UCSD-AML1 (cell line): ENCODE measurements around the gene IL1RAP.

ENCODE experiments used
- DNase-seq: peaks from one replicate; lab custom pipeline; 2025; ENCODE audit not compliant: unreplicated experiment; lab: John Stamatoyannopoulos, UW

Gene IL1RAP

DNA sequence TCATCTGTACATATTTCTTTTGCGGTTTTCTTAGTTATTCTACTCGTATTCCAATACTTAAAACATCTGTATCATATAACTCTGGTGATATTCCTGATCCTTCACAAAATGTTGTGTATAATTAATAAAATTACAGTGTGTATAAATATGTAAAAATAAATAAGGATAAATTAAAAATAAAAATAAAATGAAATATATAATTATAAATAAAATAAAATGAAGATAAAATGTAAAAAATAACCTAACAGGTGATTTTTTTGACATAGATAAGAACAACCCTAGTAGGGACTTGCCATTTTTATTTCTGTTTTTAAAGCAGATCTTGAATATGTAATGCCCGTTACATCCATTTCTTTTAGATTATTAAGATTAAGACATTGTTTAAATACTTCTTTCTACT is 25.6 kb downstream of the IL1RAP start:
- no peak for DNase-seq

DNA sequence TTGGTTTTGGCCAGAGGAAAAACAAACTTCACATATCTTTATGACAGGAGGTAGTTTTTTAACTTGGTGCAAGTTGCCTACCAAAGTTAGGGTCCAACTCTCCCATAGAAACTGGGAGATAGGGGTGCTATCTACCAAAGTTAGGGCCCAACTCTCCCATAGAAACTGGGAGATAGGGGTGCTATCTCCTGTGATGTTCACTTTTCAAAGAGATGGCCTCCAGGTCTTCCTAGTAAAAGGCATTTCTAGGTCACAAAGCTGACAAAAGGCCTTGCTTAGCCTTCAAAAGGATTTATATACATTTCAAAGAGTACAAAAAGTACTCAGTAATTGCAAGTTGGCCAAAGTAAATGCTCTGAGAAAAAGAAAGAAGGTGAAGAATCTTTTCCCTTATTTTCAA is 27.1 kb downstream of the IL1RAP start:
- no peak for DNase-seq

DNA sequence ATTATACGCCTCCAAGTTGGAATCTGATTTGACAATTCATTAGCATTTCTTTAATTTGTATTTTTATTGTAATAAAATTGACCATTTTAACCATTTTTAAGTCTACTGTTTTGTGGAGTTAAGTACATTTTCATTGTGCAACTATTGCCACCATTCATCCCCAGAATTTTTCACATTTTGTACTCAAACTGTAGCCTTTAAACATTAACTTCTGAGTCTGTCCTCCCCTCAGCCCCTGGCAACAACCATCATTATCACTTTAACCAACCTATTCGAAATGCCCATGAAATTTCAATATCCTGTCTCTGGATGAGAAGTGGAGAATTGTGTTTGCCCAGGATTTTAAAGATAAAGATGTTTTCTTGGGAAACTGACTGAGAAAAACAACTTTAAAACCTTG is 27.7 kb downstream of the IL1RAP start:
- no peak for DNase-seq

DNA sequence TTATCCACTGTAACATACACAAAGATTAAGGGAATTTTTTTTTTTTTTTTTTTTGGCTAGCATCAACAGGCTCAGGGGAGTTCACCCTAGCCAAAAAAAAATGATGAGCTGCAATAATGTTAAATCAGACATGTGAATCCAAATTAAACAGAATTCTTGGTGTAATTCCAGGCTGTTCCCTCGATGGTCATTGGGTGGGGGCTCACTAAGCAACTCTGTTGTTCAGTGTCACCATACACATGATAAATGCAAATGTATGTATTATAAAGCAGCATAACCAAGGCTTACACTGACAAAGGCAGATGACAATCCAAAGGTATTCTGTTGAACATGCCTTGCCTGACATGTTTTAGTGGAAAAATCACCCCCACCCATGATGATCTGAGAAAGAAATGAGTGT is 29.0 kb downstream of the IL1RAP start:
- DNase-seq = no peak

DNA sequence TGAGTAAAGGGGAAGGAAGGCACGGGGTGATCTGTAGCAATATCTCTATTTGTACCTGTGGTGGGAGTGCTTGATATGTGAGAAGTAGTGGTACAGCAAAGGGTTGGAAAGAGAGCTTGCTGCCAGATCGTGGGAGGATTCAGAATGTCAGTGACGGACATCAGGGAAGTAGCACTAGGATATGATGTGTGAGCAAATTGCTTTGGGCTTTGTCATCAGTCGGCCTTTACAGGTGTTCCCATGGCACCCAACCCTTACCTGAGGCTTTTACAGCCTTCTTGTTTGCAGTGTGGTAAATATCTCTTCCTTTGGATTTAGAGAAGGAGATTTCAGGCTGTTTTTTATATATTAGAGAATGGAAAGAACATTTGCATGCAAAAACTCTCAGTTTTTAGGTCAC is 29.8 kb downstream of the IL1RAP start:
- no peak for DNase-seq

DNA sequence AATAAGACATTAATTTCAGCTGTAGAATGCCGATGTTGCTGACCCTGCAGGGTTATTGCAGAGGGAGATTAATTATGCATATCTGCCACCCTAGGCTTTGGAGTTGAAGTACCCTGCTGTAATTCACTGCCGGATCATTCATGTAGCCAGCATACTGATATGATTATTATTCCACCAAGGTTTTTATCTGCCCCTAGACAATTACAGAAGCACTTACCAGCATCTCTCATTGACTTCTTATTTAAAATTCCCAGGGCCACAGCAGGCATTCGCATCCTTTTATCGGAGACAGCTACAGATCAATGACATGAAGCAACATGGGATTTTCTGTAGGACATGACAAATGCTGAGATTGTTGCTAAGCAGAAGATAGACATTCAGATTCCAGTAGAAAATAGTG is 31.3 kb downstream of the IL1RAP start:
- DNase-seq = no peak

DNA sequence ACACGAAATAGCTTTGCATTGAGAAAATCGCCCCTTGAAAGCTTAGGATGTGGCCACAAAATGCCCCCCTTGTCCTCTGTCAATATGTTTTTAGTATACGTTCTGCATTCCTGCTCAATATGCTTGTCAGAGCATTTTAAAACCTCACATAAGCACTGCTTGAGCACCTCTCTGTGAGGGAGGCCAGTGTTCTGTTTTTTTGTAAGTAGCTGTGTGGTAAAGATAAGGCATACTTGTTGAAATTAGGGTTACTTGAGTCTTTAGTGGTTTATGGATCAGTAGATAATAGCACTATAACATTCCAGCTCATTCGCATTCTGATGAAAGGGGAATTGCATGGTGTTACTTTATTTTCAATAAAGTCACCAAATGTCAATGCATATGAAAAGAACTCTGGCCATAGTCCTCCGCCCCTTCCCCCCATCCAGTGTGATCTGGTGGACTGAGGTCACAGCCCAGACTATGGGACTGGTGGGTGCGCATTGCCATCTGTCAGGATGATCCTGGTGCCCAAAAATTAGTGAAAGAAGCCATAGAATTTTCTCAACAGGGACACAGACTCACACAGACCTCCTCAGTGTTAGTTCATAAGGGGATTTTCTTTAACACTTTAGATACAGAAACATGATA is 33.1 kb downstream of the IL1RAP start:
- peak; percentile 25 for DNase-seq

DNA sequence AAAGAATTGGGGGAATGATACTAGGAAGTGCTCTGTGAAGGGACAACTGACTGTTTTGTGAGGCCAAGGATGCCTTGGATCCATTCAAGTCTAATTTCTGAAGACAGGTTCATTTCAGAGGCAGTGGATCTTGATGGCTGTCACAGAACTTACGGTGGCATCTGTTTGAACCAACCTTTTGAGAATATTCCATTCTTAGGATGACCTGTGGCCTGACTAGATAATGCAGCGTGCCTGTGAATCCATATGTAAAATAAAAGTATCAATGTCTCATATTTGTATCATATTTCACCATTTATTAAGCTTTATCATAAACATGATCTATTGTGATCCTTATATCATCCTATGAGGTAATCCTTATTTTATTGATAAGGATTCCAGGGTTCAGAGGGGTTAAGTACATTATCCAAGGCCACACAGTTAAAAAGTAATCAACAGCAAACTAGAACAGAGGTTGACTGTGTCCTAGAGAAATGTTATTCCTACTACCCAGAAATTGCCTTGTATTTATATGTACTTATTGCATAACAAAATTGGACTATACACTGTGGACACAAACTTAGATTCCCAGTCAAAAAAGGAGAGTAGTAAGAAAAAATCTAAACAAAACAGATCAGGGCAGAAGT is 34.3 kb downstream of the IL1RAP start:
- DNase-seq = no peak

DNA sequence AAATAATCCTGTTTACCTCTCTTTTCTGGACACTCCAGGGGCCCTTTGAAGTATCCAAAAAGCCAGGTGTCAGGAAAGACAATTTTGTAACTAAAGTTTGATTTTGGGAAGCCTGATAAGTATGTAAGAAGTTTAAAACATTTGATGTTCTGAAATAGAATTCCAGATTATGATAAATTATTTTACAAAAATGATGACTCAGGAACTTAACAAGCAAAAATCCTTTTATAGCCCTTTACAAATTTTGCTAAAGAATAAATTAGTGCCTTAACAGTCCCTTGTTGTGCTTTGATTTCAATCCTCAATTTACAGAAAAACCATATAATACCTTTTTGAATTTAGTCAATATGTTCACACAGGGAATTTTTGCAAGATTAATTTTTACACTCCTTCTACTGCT is 38.1 kb downstream of the IL1RAP start:
- no peak for DNase-seq

DNA sequence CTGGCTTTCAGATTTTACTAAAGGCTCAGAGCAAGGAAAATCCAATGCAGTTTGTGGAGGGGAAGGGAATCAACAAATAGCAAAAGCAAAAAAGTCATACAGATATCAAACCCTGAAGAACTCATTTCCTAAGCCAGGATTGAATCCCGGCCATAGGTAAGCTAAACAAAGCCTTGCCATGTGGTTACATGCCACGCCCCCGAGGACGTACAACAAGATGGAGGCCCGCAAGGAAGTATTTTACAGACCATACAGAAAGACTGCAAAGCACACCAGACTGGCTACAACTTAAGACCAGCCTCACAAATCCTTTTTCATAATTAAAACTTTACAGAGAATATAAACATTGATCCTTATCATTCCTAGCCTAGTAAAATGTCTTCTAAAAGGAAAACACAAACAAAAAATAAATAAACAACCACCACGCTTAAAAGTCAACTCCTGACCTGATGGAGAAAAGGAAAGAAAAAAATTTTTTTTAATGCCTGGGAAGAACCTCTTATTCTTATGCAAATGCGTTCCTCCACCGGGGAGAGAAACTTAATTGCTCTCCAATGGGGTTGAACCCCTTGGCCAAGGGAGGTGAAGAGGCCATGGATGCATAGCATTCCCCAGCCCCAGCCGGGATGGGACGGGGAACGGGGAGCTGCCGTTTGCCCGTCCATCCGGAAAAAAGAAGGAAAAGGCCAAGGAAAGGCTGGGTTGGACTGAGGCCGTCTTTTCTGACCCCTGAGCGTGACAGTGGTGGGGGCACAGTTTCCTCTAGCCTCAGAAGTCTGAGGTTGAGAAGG is 39.3 kb downstream of the IL1RAP start:
- no peak for DNase-seq

DNA sequence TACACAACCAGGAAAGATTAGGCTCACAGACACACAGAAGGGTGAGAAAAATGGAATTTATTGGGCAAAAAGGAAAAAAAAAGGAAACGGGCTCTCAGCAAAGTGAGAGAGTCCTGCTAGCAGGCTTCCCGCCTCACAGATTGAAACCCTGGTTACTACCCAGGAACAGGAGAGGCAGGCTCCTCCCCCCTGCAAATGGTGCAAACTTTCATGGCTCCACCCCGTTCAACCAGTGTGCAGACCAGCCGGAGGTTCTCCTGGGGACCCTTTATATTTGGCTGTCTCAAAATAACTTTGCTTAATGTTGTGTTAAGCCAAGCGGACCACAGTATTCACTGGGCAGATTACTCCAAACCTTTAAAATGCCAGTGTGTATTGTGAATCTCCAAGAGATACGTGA is 40.3 kb downstream of the IL1RAP start:
- no peak for DNase-seq

DNA sequence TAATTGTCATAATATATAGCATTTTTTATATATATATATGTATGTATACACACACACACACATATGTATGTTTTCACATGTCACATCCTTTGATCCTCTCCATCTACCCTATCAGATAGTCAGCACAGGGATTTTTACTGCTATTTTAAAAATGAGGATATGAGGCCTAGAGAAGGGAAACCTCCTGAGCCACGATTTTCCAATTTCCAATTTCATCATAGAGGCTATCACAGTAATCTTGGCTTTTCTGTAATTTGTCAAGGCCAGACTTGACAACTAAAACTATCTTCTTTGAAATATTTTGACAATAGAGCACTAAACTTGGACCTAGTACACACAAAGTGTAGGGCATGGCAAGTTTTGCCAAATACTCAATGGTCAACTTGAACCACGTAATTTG is 42.5 kb downstream of the IL1RAP start:
- no peak for DNase-seq

DNA sequence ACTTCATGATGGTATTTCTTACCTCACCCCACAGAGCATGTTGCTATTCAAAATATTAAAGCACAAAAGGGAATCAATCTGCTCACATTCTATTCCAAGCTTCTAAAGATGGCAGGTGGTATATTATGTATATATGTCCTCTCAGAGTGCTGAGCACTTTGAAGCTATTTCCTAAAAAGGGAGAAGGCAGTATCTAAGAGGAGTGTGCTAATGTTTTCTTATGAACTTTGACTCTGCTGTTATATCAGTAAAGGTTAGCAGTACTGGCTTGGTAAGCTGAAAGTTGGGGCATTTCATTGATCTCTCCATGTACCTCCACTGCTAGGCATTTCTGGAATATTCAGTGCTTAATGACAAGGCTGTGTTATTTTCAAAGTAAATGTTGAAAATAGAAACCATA is 43.4 kb downstream of the IL1RAP start:
- no peak for DNase-seq

DNA sequence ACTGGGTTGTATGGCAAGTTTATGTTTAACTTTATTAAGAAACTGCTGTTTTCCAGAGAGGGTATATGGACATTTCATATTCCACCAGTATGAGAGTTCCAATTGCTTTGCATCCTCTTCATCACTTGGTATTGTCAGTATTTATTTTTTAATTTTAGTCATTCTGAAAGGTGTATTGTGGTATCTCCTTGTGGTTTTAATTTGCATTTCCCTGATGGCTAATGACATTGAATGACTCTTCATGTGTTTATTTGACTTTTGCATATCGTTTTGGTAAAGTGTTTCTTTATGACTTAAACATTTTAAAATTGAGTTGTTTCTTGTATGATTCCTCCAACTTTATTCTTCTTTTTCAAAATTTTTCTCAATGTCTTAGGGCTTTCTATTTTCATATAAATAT is 44.4 kb downstream of the IL1RAP start:
- no peak for DNase-seq

DNA sequence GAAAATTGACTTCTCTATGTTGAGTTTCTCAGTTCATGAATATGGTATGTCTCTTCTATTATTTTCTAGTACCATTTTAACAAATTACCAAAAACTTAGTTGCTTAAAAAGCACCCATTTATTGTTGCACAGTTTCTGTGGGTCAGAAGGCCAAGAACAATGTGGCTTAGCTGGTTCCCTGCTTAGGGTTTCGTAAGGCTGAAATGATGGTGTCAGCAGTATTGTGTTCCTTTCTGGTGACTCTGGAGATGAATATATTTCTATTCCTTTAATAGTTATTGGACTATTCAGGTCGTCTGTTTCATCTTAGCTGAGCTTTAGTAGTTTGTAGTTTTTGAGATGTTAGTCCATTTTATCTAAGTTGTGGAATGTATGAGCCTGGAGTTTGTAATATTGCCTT is 44.9 kb downstream of the IL1RAP start:
- no peak for DNase-seq

DNA sequence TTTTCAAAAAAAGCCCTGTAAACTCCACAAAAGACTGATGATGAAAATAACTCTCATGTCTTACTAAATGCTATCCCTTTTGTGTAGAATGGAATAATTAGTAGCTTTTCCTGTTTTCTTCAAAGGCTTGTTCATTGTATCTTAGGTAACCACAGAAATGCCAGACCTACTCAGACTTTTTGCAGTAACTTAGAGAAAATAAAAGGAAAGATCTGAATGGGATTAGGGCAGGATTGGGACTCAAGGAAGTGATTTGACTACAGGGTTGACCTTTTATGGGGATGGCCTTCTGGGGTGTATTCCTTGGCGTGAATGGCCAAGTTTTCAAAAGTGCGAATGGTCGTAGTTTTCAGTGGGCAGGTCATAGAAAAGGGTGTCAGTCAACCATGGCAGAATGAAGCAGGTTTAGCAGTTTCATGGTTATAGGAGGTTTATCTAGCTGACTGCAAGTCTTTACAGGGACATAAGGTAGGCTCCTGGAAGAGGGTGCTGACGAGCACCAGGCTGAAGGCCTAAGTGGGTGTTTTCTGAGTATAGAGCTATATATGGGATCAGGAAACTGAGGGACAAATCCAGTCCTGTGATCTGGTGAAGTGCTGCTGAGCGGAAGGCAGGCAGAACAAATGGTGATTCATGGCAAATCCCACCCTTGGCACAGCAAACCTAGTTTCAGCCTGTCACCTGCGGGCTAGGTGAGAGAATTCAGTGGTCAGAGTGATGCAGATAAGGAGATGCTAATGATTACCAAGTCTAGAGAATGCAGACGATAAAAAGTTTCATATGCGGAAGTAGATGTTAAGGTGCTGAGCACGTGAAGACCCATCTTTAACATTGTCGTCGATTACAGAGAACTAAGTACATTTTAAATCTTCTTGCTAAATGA is 46.4 kb downstream of the IL1RAP start:
- no peak for DNase-seq

DNA sequence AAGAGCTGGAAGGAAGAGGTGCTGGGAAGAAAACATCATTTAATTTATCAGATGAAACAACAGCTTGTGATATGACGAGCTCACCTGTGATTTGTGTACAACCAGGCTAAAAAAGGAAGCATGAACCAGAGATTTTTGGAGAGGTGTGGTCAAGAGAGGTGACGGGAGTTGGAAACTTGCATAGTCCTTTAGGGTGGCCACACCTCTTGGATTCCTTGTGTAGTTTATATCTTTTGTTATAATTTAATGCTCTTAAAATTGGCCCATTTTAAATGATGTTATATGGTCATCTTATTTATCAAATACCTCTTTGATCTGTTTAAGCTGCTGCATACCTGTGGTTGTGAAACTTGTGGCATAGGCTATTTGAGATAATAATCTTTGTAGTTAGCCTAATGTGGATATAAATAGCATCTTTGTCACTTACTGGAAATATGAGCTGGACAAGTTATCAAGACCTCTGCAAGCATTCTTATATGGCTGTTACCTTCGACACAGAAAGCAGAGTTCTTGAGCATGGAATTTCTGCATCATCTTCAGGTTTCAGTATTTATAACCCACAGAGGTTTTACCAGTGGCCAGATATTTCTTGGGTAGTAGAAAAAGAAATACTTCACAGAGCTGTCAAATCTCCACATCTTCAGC is 49.1 kb downstream of the IL1RAP start:
- no peak for DNase-seq

DNA sequence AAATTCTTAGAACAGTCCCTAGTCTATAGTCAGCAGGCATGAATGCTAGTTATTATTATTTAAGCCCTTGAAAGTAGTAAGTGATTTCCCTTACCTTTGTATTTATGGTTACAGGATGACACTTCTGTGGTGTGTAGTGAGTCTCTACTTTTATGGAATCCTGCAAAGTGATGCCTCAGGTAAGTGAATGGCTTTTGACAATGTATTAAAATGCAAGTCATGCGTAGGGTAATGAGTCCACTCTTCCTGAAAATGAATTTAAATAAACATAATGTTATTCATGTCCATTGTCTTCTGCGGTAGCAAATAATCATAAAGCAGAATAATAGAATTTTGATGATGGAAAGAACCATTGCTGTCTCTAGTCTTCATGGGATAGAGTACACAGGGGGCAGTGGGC is 50.3 kb downstream of the IL1RAP start:
- no peak for DNase-seq

DNA sequence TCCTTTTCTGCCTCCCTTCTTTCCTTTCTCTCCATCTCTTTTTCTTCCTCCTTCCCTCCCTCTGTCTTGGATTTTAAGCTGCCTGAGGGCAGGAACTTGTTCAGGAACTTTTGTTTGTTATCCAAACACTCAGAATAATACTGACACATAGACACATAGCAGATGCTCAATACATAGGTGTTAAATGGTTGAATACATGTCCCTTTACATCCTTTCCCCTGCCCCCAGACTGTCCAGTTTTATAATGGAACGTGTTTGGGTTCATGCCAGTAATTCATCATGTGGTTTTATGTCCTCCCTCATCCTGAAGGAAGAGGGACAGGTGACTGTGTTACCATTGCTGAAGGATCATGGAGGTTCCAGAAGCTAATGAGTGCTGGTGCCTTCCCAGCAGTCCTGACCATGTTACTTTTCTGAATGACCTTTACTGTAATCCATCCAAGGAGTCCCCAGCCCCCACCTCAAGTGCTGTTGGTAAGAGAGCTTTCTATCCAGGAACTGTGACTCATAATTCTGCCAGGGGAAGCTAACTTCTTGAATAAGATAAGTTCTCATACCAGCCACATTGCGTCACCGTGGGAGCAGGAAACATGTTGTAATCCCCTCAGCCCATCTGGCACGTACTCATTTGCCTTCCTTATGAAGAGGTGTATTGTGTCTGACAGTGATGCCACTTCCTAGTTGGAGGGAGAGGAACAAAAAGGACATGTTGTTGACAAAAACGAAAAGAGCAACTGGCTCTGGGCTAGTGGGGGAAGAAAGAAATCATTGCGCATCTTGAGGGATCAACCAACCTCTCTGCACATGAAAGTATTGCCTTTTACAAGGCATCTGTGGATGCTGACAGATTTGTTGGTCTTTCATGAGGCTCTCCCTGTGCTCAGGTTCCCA is 52.4 kb downstream of the IL1RAP start:
- DNase-seq = peak; percentile 81

DNA sequence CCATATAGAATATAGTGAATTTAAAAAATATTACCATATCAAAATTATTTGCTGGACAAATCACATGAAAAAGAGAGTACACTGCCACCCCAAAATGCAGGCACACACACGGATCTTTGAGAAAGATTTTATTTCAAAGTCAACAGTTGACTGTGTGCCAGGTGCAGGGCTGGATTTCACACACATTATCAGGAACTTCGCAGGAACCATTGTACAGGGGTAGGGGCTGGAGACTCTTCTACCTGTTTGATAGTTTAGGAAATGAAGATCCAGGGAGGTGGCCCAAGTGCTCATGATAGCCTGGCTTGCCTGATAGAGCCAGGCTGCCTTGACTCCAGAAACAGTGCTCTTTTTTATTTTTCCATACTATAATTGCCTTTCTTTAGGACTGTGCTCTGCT is 54.2 kb downstream of the IL1RAP start:
- no peak for DNase-seq
